H1 (cell line): Measurements from ENCODE around the gene SRGAP2C. TPM values are rescaled to one million over a fixed set of nuclear protein-coding genes. Genes with fewer than 3 reads are reported as not detected.

ENCODE experiments used
- CTCF ChIA-PET: fragments of 300-600 bp; sonication (Branson Sonifier 250); formaldehyde crosslinking; loops from one replicate; lab custom pipeline; 2021; ENCODE audit not compliant: partially characterized antibody; lab: Charles Lee
- POLR2A ChIA-PET: fragments of 300-600 bp; sonication (Branson Sonifier 250); formaldehyde crosslinking; loops from one replicate; lab custom pipeline; 2021; ENCODE audit warnings: inconsistent platforms; ENCODE audit not compliant: partially characterized antibody; lab: Charles Lee
- DNase-seq, 2 experiments: peaks; one replicate each; pipeline versions ENCODE4 v3.0.0 to v3.0.0-alpha.2; 2010 to 2022; ENCODE audit warnings: low spot score in 2 of 2, low read depth in 1 of 2, mixed read lengths in 1 of 2
- FAIRE-seq: peaks from 2 replicates; lab custom pipeline; 2011; peaks lifted over from hg19 to GRCh38; lab: Jason Lieb, UNC
- H2AFZ ChIP-seq: 2 replicates; pipeline ENCODE4 v1.8.1; 2012; ENCODE audit warnings: low read length, inconsistent platforms
- H2AK5ac ChIP-seq: 2 replicates; pipeline ENCODE4 v1.6.1; 2013; ENCODE audit warnings: low read depth, low read length
- H2BK120ac ChIP-seq: replicated peaks from 2 replicates; pipeline ENCODE3; 2013; ENCODE audit warnings: low read depth, low read length, inconsistent platforms
- H2BK12ac ChIP-seq: 2 replicates; pipeline ENCODE4 v1.6.1; 2013; ENCODE audit warnings: low read depth, low read length
- H2BK15ac ChIP-seq: 2 replicates; pipeline ENCODE4 v1.6.1; 2013; ENCODE audit warnings: low read length
- H2BK20ac ChIP-seq: 2 replicates; pipeline ENCODE4 v1.6.1; 2013; ENCODE audit warnings: low read length
- H2BK5ac ChIP-seq: 2 replicates; pipeline ENCODE4 v1.6.1; 2013; ENCODE audit warnings: low read depth, low read length
- H3K14ac ChIP-seq: 2 replicates; pipeline ENCODE4 v1.6.1; 2013; ENCODE audit warnings: inconsistent platforms; ENCODE audit not compliant: insufficient read length
- H3K18ac ChIP-seq: 2 replicates; pipeline ENCODE4 v1.6.1; 2013; ENCODE audit warnings: low read length; ENCODE audit errors: extremely low read depth
- H3K23ac ChIP-seq: 2 replicates; pipeline ENCODE4 v1.6.1; 2013; ENCODE audit warnings: inconsistent platforms; ENCODE audit not compliant: insufficient read length
- H3K23me2 ChIP-seq: 2 replicates; pipeline ENCODE4 v1.6.1; 2013; ENCODE audit warnings: low read depth, low read length
- H3K27ac ChIP-seq: 2 replicates; pipeline ENCODE4 v1.6.1; 2011; ENCODE audit warnings: low read depth, low read length, inconsistent platforms
- H3K27me3 ChIP-seq, 4 experiments: replicated peaks in 1 of 4; 1 replicate in 1 of 4; 2 replicates in 3 of 4; pipeline versions ENCODE4 v1.6.1 to v1.8.1; 2011 to 2013; ENCODE audit warnings: low read length in 3 of 4, mild to moderate bottlenecking in 3 of 4, inconsistent platforms in 2 of 4, mixed read lengths in 2 of 4, moderate library complexity in 1 of 4; ENCODE audit not compliant: control insufficient read depth in 3 of 4, insufficient read depth in 3 of 4; ENCODE audit errors: extremely low read depth in 1 of 4
- H3K36me3 ChIP-seq, 4 experiments: 2 replicates each; pipeline versions ENCODE4 v1.6.1 to v1.8.1; 2011 to 2013; ENCODE audit warnings: mild to moderate bottlenecking in 4 of 4, low read length in 3 of 4, moderate library complexity in 2 of 4, control low read depth in 1 of 4, inconsistent platforms in 1 of 4; ENCODE audit not compliant: insufficient read depth in 4 of 4, control insufficient read depth in 2 of 4
- H3K4ac ChIP-seq: replicated peaks from 2 replicates; pipeline ENCODE3; 2013; ENCODE audit warnings: low read length, low read depth, mixed read lengths, inconsistent platforms; ENCODE audit not compliant: insufficient read length
- H3K4me1 ChIP-seq, 4 experiments: replicated peaks in 1 of 4; 1 replicate in 1 of 4; 2 replicates in 3 of 4; pipeline versions ENCODE4 v1.6.1 to v1.8.1; 2011 to 2013; ENCODE audit warnings: low read length in 3 of 4, inconsistent platforms in 2 of 4, mixed read lengths in 1 of 4; ENCODE audit not compliant: insufficient read depth in 4 of 4, control insufficient read depth in 3 of 4
- H3K4me2 ChIP-seq, 2 experiments: 2 replicates each; pipeline versions ENCODE4 v1.6.1 to v1.8.1; 2011 to 2013; ENCODE audit warnings: low read depth in 2 of 2, low read length in 2 of 2, control low read depth in 1 of 2, inconsistent platforms in 1 of 2, mild to moderate bottlenecking in 1 of 2; ENCODE audit not compliant: insufficient read depth in 1 of 2
- H3K4me3 ChIP-seq, 4 experiments: fragments of 200-600, 300-600 bp in 1 of 4; sonication (generic), shearing (Covaris generic), sonication (Bioruptor Twin) in 1 of 4; 2 replicates each; pipeline versions ENCODE4 v1.5.1 to v1.8.1; 2011 to 2016; ENCODE audit warnings: low read length in 4 of 4, low read depth in 3 of 4, control low read depth in 2 of 4, inconsistent platforms in 2 of 4, mild to moderate bottlenecking in 2 of 4, mixed read lengths in 1 of 4, moderate library complexity in 1 of 4; ENCODE audit not compliant: insufficient read depth in 2 of 4; ENCODE audit errors: extremely low read depth in 1 of 4
- H3K56ac ChIP-seq: replicated peaks from 2 replicates; pipeline ENCODE3; 2013; ENCODE audit warnings: low read depth, mild to moderate bottlenecking, mixed read lengths, low read length, inconsistent platforms; ENCODE audit not compliant: insufficient read length
- H3K79me1 ChIP-seq: 2 replicates; pipeline ENCODE4 v1.6.1; 2013; ENCODE audit warnings: low read depth, low read length, control low read depth
- H3K79me2 ChIP-seq, 2 experiments: 2 replicates each; pipeline versions ENCODE4 v1.6.1 to v1.8.1; 2012 to 2013; ENCODE audit warnings: low read length in 2 of 2, mild to moderate bottlenecking in 2 of 2, inconsistent platforms in 1 of 2; ENCODE audit not compliant: insufficient read depth in 2 of 2, control insufficient read depth in 1 of 2
- H3K9ac ChIP-seq, 4 experiments: replicated peaks in 1 of 4; 1 replicate in 1 of 4; 2 replicates in 3 of 4; pipeline versions ENCODE4 v1.6.1 to v1.8.1; 2011 to 2013; ENCODE audit warnings: low read depth in 3 of 4, low read length in 3 of 4, control low read depth in 2 of 4, mild to moderate bottlenecking in 2 of 4, moderate library complexity in 2 of 4, inconsistent platforms in 1 of 4; ENCODE audit errors: extremely low read depth in 1 of 4
- H3K9me3 ChIP-seq, 2 experiments: 2 replicates each; pipeline versions ENCODE4 v1.6.1 to v1.8.1; 2012 to 2013; ENCODE audit warnings: mild to moderate bottlenecking in 2 of 2, moderate library complexity in 2 of 2, control low read depth in 1 of 2, inconsistent platforms in 1 of 2, low read depth in 1 of 2, low read length in 1 of 2, mixed read lengths in 1 of 2; ENCODE audit not compliant: insufficient read depth in 2 of 2
- H4K20me1 ChIP-seq, 2 experiments: replicated peaks in 1 of 2; 2 replicates each; pipeline versions ENCODE3 to v1.8.1; 2011 to 2013; ENCODE audit warnings: inconsistent platforms in 2 of 2, low read length in 2 of 2, mild to moderate bottlenecking in 1 of 2; ENCODE audit not compliant: insufficient read depth in 2 of 2, control insufficient read depth in 1 of 2
- H4K5ac ChIP-seq: 2 replicates; pipeline ENCODE4 v1.6.1; 2013; ENCODE audit warnings: low read length, low read depth, mixed read lengths, inconsistent platforms; ENCODE audit not compliant: insufficient read length
- H4K8ac ChIP-seq: 2 replicates; pipeline ENCODE4 v1.8.0; 2013; ENCODE audit warnings: mild to moderate bottlenecking, moderate library complexity, low read length, inconsistent platforms; ENCODE audit not compliant: insufficient read depth; ENCODE audit errors: extremely low read depth
- H4K91ac ChIP-seq: replicated peaks from 2 replicates; pipeline ENCODE3; 2013; ENCODE audit warnings: low read length, mixed read lengths, inconsistent platforms; ENCODE audit not compliant: insufficient read length
- CHD2 ChIP-seq: IDR thresholded peaks from 2 replicates; pipeline ENCODE4 v1.6.1; 2012; ENCODE audit warnings: low read length, improper control_type of control experiment
- POU5F1 ChIP-seq: IDR thresholded peaks from 2 replicates; pipeline ENCODE4 v1.6.1; 2011; ENCODE audit warnings: low read depth, mild to moderate bottlenecking, low read length, moderate library complexity
- SP2 ChIP-seq: IDR thresholded peaks from 2 replicates; pipeline ENCODE4 v1.6.1; 2012; ENCODE audit warnings: mild to moderate bottlenecking, low read length, inconsistent platforms
- WGBS, 2 experiments: shearing (Covaris generic) in 1 of 2; methylation state at CpG; one replicate each; pipeline versions ENCODE4 v1.1.6 to v1.1.7; 2013 to 2015; ENCODE audit warnings: low lambda C conversion rate in 2 of 2, mixed read lengths in 2 of 2, inconsistent platforms in 1 of 2, low coverage in 1 of 2, missing lambda C conversion rate in 1 of 2; ENCODE audit not compliant: insufficient replicate concordance in 2 of 2, insufficient coverage in 1 of 2, insufficient read length in 1 of 2; ENCODE audit errors: extremely low coverage in 1 of 2, missing lambda C conversion rate in 1 of 2; 5-methylcytosine and 5-hydroxymethylcytosine counted together
- polyA plus RNA-seq, 7 experiments: library from polyadenylated mRNA; depleted of rRNA in 3 of 7; stranded (reverse) in 5 of 7; unstranded in 2 of 7; fragments of >200 nt in 5 of 7; fragments of 200-250 nt in 2 of 7; gene quantifications; 1 replicate in 5 of 7; 2 replicates in 1 of 7; 4 replicates in 1 of 7; pipeline versions ENCODE4 v1.2.1 to v1.2.3, GENCODE V29; 2011 to 2013; ENCODE audit warnings: missing spikeins in 2 of 7, mixed read lengths in 2 of 7
- total RNA-seq: library from RNA; stranded (reverse); fragmentation: NEBNext Ultra II Directional; extraction: Animal tissue kit (Norgen Biotek cat#: 25700); gene quantifications from 2 replicates; pipeline ENCODE4 v1.2.1, GENCODE V29; 2021

Gene SRGAP2C
- total and polyA plus RNA-seq, 2 of the 8 experiments (the other 6 are each of a cell fraction or from before 2014, with no cell fraction given) = 2.5 to 25.2 TPM

GRCh38 chr1:121440993-121441392, 256.2 kb downstream of the SRGAP2C start:
- Histone ChIP-seq H2AFZ (no peak overlapping the region), H3K23ac (no peak overlapping the region), H2BK15ac (no peak overlapping the region), H3K4ac (no peak overlapping the region), H4K20me1 (no peaks in the 10 kb centered on the region), H2BK120ac (no peak overlapping the region), H3K14ac (no peak overlapping the region), H3K56ac (no peak overlapping the region), H3K4me3 (no peak overlapping the region), H3K36me3 (no peaks in the 10 kb centered on the region), H3K9ac (no peak overlapping the region), H2AK5ac (no peak overlapping the region), H3K79me1 (no peaks in the 10 kb centered on the region), H3K9me3 (no peaks in the 10 kb centered on the region), H3K4me1 (no peaks in the 10 kb centered on the region), H4K5ac (no peak overlapping the region), H3K4me2 (no peak overlapping the region), H2BK12ac (no peak overlapping the region), H3K23me2 (no peaks in the 10 kb centered on the region), H4K91ac (no peak overlapping the region), H3K27me3 (peaks cover 0 to 1% (median 0%) of the 10 kb centered on the region in 4 experiments; a peak in 1 of 7 replicates), H2BK5ac (no peak overlapping the region), H3K27ac (no peak overlapping the region), H4K8ac (no peak overlapping the region), H3K18ac (no peak overlapping the region), H3K79me2 (no peaks in the 10 kb centered on the region), H2BK20ac (no peak overlapping the region)
- WGBS, 2 experiments = 90% methylated on average over 4 of the region's 4 CpGs; no CpG with 5 or more reads in 1 of the 2 experiments
- ChIA-PET POLR2A (no interaction called here), CTCF (no interaction called here)
- no peak for DNase-seq
- no peak for FAIRE-seq
- TF ChIP-seq POU5F1 = no peak
- no peak for TF ChIP-seq SP2
- no peak for TF ChIP-seq CHD2
